Midbrain (tissue), 1 donor: ENCODE measurements around the gene BACH1.

Experiments used
- DNase-seq: peaks from one replicate; lab custom pipeline; 2025; lab: John Stamatoyannopoulos, UW

BACH1 gene

GRCh38 chr21:29382030-29382654 is 83.4 kb downstream of the BACH1 start:
- DNase-seq = no peak

GRCh38 chr21:29384683-29385359 is 86.1 kb downstream of the BACH1 start:
- DNase-seq = no peak

GRCh38 chr21:29385934-29386520 is 87.3 kb downstream of the BACH1 start:
- DNase-seq = no peak

GRCh38 chr21:29386803-29387202 is 88.1 kb downstream of the BACH1 start:
- DNase-seq = no peak

- DNase-seq = no peak
Observed at GRCh38 chr21:29387598-29387997, 88.9 kb downstream of the BACH1 start.

GRCh38 chr21:29389136-29389535 is 90.4 kb downstream of the BACH1 start:
- no peak for DNase-seq

- DNase-seq = no peak
Observed at GRCh38 chr21:29390778-29391177, 92.1 kb downstream of the BACH1 start.

- no peak for DNase-seq
Observed at GRCh38 chr21:29394051-29394450, 95.3 kb downstream of the BACH1 start.
